HepG2 (cell line): ENCODE results near the gene ABCA2. TPM values are rescaled to one million over a fixed set of nuclear protein-coding genes. Genes with fewer than 3 reads are reported as not detected.
A peak's percentile ranks its signal among the peaks of the same experiment; 100 is the strongest.

Experiments
- ELK4 ChIP-seq: sonication (generic); formaldehyde crosslinking; IDR thresholded peaks from 2 replicates; pipeline ENCODE4 v1.9.0; 2021; ENCODE audit warnings: missing genetic modification reagents, borderline replicate concordance
- FOXO4 ChIP-seq: sonication (generic); formaldehyde crosslinking; conservative IDR thresholded peaks from 2 replicates; pipeline ENCODE4 v1.8.1; 2023; ENCODE audit warnings: missing genetic modification reagents
- PATZ1 ChIP-seq: sonication (generic); formaldehyde crosslinking; IDR thresholded peaks from 2 replicates; pipeline ENCODE4 v1.4.0; 2020; ENCODE audit warnings: missing genetic modification reagents
- REST ChIP-seq, 2 experiments: IDR thresholded peaks; 2 replicates each; pipeline ENCODE4 v1.6.1; 2011 to 2012; ENCODE audit warnings: low read length in 2 of 2, borderline replicate concordance in 1 of 2, low read depth in 1 of 2, mild to moderate bottlenecking in 1 of 2, moderate library complexity in 1 of 2
- SRSF1 ChIP-seq: fragments of 200-400 bp; formaldehyde crosslinking; optimal IDR thresholded peaks from 2 replicates; pipeline ENCODE3; 2017; ENCODE audit warnings: mild to moderate bottlenecking, low read depth, low read length, moderate library complexity
- ZNF318 ChIP-seq: sonication (generic); formaldehyde crosslinking; IDR thresholded peaks from 2 replicates; pipeline ENCODE4 v1.4.0; 2020; ENCODE audit warnings: mild to moderate bottlenecking, missing genetic modification reagents
- ZNF549 ChIP-seq: sonication (generic); formaldehyde crosslinking; IDR thresholded peaks from 2 replicates; pipeline ENCODE4 v1.5.0; 2020; ENCODE audit warnings: missing genetic modification reagents
- ZNF557 ChIP-seq: sonication (generic); formaldehyde crosslinking; IDR thresholded peaks from 2 replicates; pipeline ENCODE4 v1.4.0; 2020; ENCODE audit warnings: missing genetic modification reagents
- ZNF605 ChIP-seq: sonication (generic); formaldehyde crosslinking; IDR thresholded peaks from 2 replicates; pipeline ENCODE4 v1.8.0; 2022; ENCODE audit warnings: mild to moderate bottlenecking, missing genetic modification reagents
- ZNF766 ChIP-seq: sonication (generic); formaldehyde crosslinking; IDR thresholded peaks from 2 replicates; pipeline ENCODE4 v1.5.0; 2020; ENCODE audit warnings: missing genetic modification reagents, borderline replicate concordance
- polyA plus RNA-seq, 8 experiments: library from polyadenylated mRNA; depleted of rRNA in 3 of 8; stranded (reverse) in 7 of 8; unstranded in 1 of 8; fragments of >200 nt; fragmentation: Illumina TruSeq in 4 of 8; extraction: Trizol in 4 of 8; gene quantifications; 2 replicates each; pipeline versions ENCODE4 v1.2.1 to v1.2.3, GENCODE V29; 2011 to 2016; ENCODE audit warnings: low read depth in 4 of 8, missing spikeins in 1 of 8, mixed read lengths in 1 of 8; ENCODE audit not compliant: insufficient read depth in 1 of 8
- total RNA-seq, 5 experiments: library from RNA; depleted of rRNA; stranded (reverse); fragments of >200 nt; fragmentation: Illumina TruSeq; extraction: Trizol; gene quantifications; 2 replicates each; pipeline ENCODE4 v1.2.3, GENCODE V29; 2016; ENCODE audit warnings: low read depth in 1 of 5

The ABCA2 gene
- total and polyA plus RNA-seq, 2 of the 13 experiments (the other 11 are each of a cell fraction or from before 2014, with no cell fraction given) = 2.9 to 19.2 TPM

GRCh38 chr9:137055385-137056364 is 27.6 kb upstream of the ABCA2 start (continued):
- TF ChIP-seq PATZ1 (CRISPR knock-in tag) (peak; percentile 87), ZNF605 (peak; percentile 79), ZNF318 (CRISPR knock-in tag) (no peak), FOXO4 (CRISPR knock-in tag) (no peak), ELK4 (CRISPR knock-in tag) (no peak), REST (IDR thresholded peaks at IDR 0.05; ENCODE audit: borderline replicate concordance in 1 of 2, low read depth in 1 of 2, low read length in 2 of 2) (no peak), SRSF1 (no peak), ZNF549 (CRISPR knock-in tag) (no peak), ZNF766 (0 out of 2 replicates have a peak, but pooled peaks have one; percentile 70), ZNF557 (CRISPR knock-in tag) (no peak)
